Activated CD8-positive, alpha-beta T cell treated with anti-CD3 and anti-CD28 coated beads for 36 hours (primary cell): ENCODE results near the gene LHX3. TPM values are rescaled to one million over a fixed set of nuclear protein-coding genes. Genes with fewer than 3 reads are reported as not detected.

Experiments
- ATAC-seq: fragments of 200-7000 bp; cut with Tn5 transposase; one replicate; pipeline ENCODE4 v1.10.0; 2021; ENCODE audit warnings: mild to moderate bottlenecking, moderate library complexity
- CTCF ChIA-PET: fragments of 350-600 bp; sonication (Branson Sonifier 250); formaldehyde crosslinking; loops from one replicate; lab custom pipeline; 2021; ENCODE audit warnings: antibody characterized with exemption; lab: Charles Lee
- POLR2A ChIA-PET: fragments of 350-600 bp; sonication (Branson Sonifier 250); formaldehyde crosslinking; loops from one replicate; lab custom pipeline; 2021; ENCODE audit warnings: antibody characterized with exemption; lab: Charles Lee
- DNase-seq: peaks from one replicate; pipeline ENCODE4 v3.0.0-alpha.2; 2020
- H3K27ac Mint-ChIP-seq: one replicate; pipeline ENCODE4 v1.8.0; 2021; ENCODE audit warnings: mild to moderate bottlenecking, mixed read lengths
- H3K27me3 Mint-ChIP-seq: one replicate; pipeline ENCODE4 v1.8.0; 2021; ENCODE audit warnings: mixed read lengths
- H3K36me3 Mint-ChIP-seq: one replicate; pipeline ENCODE4 v1.8.0; 2021; ENCODE audit warnings: low read depth, mixed read lengths
- H3K4me1 Mint-ChIP-seq: one replicate; pipeline ENCODE4 v1.8.0; 2021; ENCODE audit warnings: low read depth, mixed read lengths
- H3K4me3 Mint-ChIP-seq: one replicate; pipeline ENCODE4 v1.8.0; 2021; ENCODE audit warnings: mild to moderate bottlenecking, moderate library complexity, mixed read lengths
- H3K9me3 Mint-ChIP-seq: one replicate; pipeline ENCODE4 v1.8.0; 2021; ENCODE audit warnings: mixed read lengths
- CTCF ChIP-seq: fragments of 200-600 bp; IDR thresholded peaks from one replicate; pipeline ENCODE4 v1.8.0; 2022; ENCODE audit warnings: antibody characterized with exemption, mild to moderate bottlenecking
- intact Hi-C: fragments of 100-400 bp; cut with micrococcal nuclease; formaldehyde crosslinking; loops from one replicate; pipeline ENCODE4 v1.10.0; 2022
- total RNA-seq, 2 experiments: library from RNA; stranded (reverse); gene quantifications; one replicate each; pipeline ENCODE4 v1.2.3, GENCODE V29; 2021

LHX3 gene
- total RNA-seq, 2 experiments from 2014 or later, result not detected

- no peak overlapping the region for H3K27ac Mint-ChIP-seq
- CTCF ChIA-PET, result interaction anchor here (2.0 kb wide), 1 partner anchor 281 kb away, joined by 5 read pairs; no protein-coding TSS in a partner anchor
Observed at GRCh38 chr9:136241542-136241941, 36.6 kb upstream of the LHX3 start.

GRCh38 chr9:136240941-136241340 lies 36.0 kb upstream of the LHX3 start:
- TF ChIP-seq CTCF, result no peak
- ATAC-seq (no peak), DNase-seq (no peak)
- intact Hi-C loops, result no loop called here
- ChIA-PET POLR2A (no interaction called here), CTCF (no interaction called here)
- no peak overlapping the region for H3K27ac Mint-ChIP-seq
- H3K9me3 Mint-ChIP-seq, result no peaks in the 10 kb centered on the region
- peaks cover 4% of the 10 kb centered on the region for H3K36me3 Mint-ChIP-seq
- peaks cover 43% of the 10 kb centered on the region for H3K4me1 Mint-ChIP-seq
- no peaks in the 10 kb centered on the region for H3K27me3 Mint-ChIP-seq
- H3K4me3 Mint-ChIP-seq, result no peak overlapping the region

More at GRCh38 chr9:136241542-136241941, 36.6 kb upstream of the LHX3 start:
- no peaks in the 10 kb centered on the region for H3K27me3 Mint-ChIP-seq
- DNase-seq (no peak), ATAC-seq (no peak)
- H3K36me3 Mint-ChIP-seq, result peaks cover 4% of the 10 kb centered on the region
- intact Hi-C loops, result no loop called here
- H3K4me1 Mint-ChIP-seq, result peaks cover 46% of the 10 kb centered on the region
- H3K9me3 Mint-ChIP-seq, result no peaks in the 10 kb centered on the region
- POLR2A ChIA-PET, result no interaction called here
- no peak overlapping the region for H3K4me3 Mint-ChIP-seq
- no peak for TF ChIP-seq CTCF

GRCh38 chr9:136239983-136240330 lies 35.0 kb upstream of the LHX3 start:
- TF ChIP-seq CTCF, result no peak
- ChIA-PET POLR2A (no interaction called here), CTCF (interaction anchor here (0.7 kb wide), 1 partner anchor 15 kb away, joined by 3 read pairs; no protein-coding TSS in a partner anchor)
- no peak for ATAC-seq
- Mint-ChIP-seq H3K36me3 (peaks cover 7% of the 10 kb centered on the region), H3K4me3 (no peak overlapping the region), H3K4me1 (peaks cover 42% of the 10 kb centered on the region), H3K27me3 (no peaks in the 10 kb centered on the region), H3K9me3 (no peaks in the 10 kb centered on the region), H3K27ac (no peak overlapping the region)
- no peak for DNase-seq
- intact Hi-C loops, result no loop called here

- no peaks in the 10 kb centered on the region for H3K9me3 Mint-ChIP-seq
- DNase-seq (no peak), ATAC-seq (no peak)
- intact Hi-C loops, result no loop called here
- peaks cover 10% of the 10 kb centered on the region for H3K36me3 Mint-ChIP-seq
- H3K27me3 Mint-ChIP-seq, result no peaks in the 10 kb centered on the region
- no peak overlapping the region for H3K27ac Mint-ChIP-seq
- no peak overlapping the region for H3K4me3 Mint-ChIP-seq
- ChIA-PET CTCF (interaction anchor here (0.7 kb wide), 1 partner anchor 14 kb away, joined by 3 read pairs; no protein-coding TSS in a partner anchor), POLR2A (no interaction called here)
- peaks cover 43% of the 10 kb centered on the region for H3K4me1 Mint-ChIP-seq
- TF ChIP-seq CTCF, result no peak
Observed at GRCh38 chr9:136239135-136239982, 34.4 kb upstream of the LHX3 start.

GRCh38 chr9:136238342-136238732 lies 33.4 kb upstream of the LHX3 start:
- DNase-seq (no peak), ATAC-seq (no peak)
- H3K4me3 Mint-ChIP-seq, result no peak overlapping the region
- H3K36me3 Mint-ChIP-seq, result peaks cover 14% of the 10 kb centered on the region
- ChIA-PET POLR2A (no interaction called here), CTCF (no interaction called here)
- intact Hi-C loops, result no loop called here
- no peak for TF ChIP-seq CTCF
- no peaks in the 10 kb centered on the region for H3K9me3 Mint-ChIP-seq
- peaks cover 40% of the 10 kb centered on the region for H3K4me1 Mint-ChIP-seq
- no peaks in the 10 kb centered on the region for H3K27me3 Mint-ChIP-seq
- no peak overlapping the region for H3K27ac Mint-ChIP-seq
